ENCODE results near the gene HLA-DOB. TPM values are rescaled to one million over a fixed set of nuclear protein-coding genes. Genes with fewer than 3 reads are reported as not detected.

HLA-DOB gene
- total and polyA plus RNA-seq, 2 donors (not counting 1 experiment from before 2014, with no cell fraction given), result under 0.01 to 0.49 TPM

GRCh38 chr6:32847795-32848194 lies 31.0 kb upstream of the HLA-DOB start:
- no peak for TF ChIP-seq CTCF (conservative IDR thresholded peaks at IDR 0.05 in 1 of 2, IDR thresholded peaks at IDR 0.05 in 1 of 2; ENCODE audit: low read depth in 1 of 2, low read length in 2 of 2)
- no peak for TF ChIP-seq EZH2 (IDR thresholded peaks at IDR 0.05; ENCODE audit: low read length, missing control alignments)
- DNase-seq (ENCODE audit: low read depth in 2 of 2), result no peak
- Histone ChIP-seq H3K4me1 (ENCODE audit: control insufficient read depth, extremely low read depth, insufficient read depth, low read length) (peaks cover 9% of the 10 kb centered on the region), H3K4me3 (replicated peaks in 1 of 4; ENCODE audit: control extremely low read depth in 1 of 4, insufficient read depth in 1 of 4, low read depth in 3 of 4, low read length in 4 of 4) (no peak overlapping the region), H3K36me3 (ENCODE audit: control insufficient read depth, insufficient read depth, low read length) (peaks cover 19% of the 10 kb centered on the region), H2AFZ (ENCODE audit: low read length) (no peak overlapping the region), H3K27me3 (ENCODE audit: control insufficient read depth, insufficient read depth, low read length) (no peaks in the 10 kb centered on the region), H4K20me1 (ENCODE audit: control insufficient read depth, extremely low read depth, insufficient read depth, low read length) (no peaks in the 10 kb centered on the region), H3K9ac (ENCODE audit: insufficient read depth, low read length) (no peak overlapping the region), H3K4me2 (ENCODE audit: extremely low read depth, insufficient read depth, low read length) (no peak overlapping the region), H3K9me3 (ENCODE audit: control insufficient read depth, insufficient read depth, low read depth, low read length) (no peaks in the 10 kb centered on the region), H3K27ac (ENCODE audit: insufficient read depth, low read length) (no peak overlapping the region), H3K79me2 (ENCODE audit: control insufficient read depth, insufficient read depth, low read length) (peaks cover 15% of the 10 kb centered on the region)

GRCh38 chr6:32847004-32847403 lies 30.2 kb upstream of the HLA-DOB start:
- Histone ChIP-seq H4K20me1 (ENCODE audit: control insufficient read depth, extremely low read depth, insufficient read depth, low read length) (no peaks in the 10 kb centered on the region), H3K9ac (ENCODE audit: insufficient read depth, low read length) (no peak overlapping the region), H3K27me3 (ENCODE audit: control insufficient read depth, insufficient read depth, low read length) (no peaks in the 10 kb centered on the region), H3K4me1 (ENCODE audit: control insufficient read depth, extremely low read depth, insufficient read depth, low read length) (peaks cover 6% of the 10 kb centered on the region), H3K9me3 (ENCODE audit: control insufficient read depth, insufficient read depth, low read depth, low read length) (no peaks in the 10 kb centered on the region), H3K27ac (ENCODE audit: insufficient read depth, low read length) (no peak overlapping the region), H3K4me2 (ENCODE audit: extremely low read depth, insufficient read depth, low read length) (no peak overlapping the region), H3K79me2 (ENCODE audit: control insufficient read depth, insufficient read depth, low read length) (peaks cover 10% of the 10 kb centered on the region), H3K36me3 (ENCODE audit: control insufficient read depth, insufficient read depth, low read length) (peaks cover 19% of the 10 kb centered on the region), H2AFZ (ENCODE audit: low read length) (no peak overlapping the region), H3K4me3 (replicated peaks in 1 of 4; ENCODE audit: control extremely low read depth in 1 of 4, insufficient read depth in 1 of 4, low read depth in 3 of 4, low read length in 4 of 4) (no peak overlapping the region)
- no peak for DNase-seq (ENCODE audit: low read depth in 2 of 2)
- no peak for TF ChIP-seq CTCF (conservative IDR thresholded peaks at IDR 0.05 in 1 of 2, IDR thresholded peaks at IDR 0.05 in 1 of 2; ENCODE audit: low read depth in 1 of 2, low read length in 2 of 2)
- no peak for TF ChIP-seq EZH2 (IDR thresholded peaks at IDR 0.05; ENCODE audit: low read length, missing control alignments)

- Histone ChIP-seq H3K27ac (ENCODE audit: insufficient read depth, low read length) (no peak overlapping the region), H3K9me3 (ENCODE audit: control insufficient read depth, insufficient read depth, low read depth, low read length) (no peaks in the 10 kb centered on the region), H3K9ac (ENCODE audit: insufficient read depth, low read length) (no peak overlapping the region), H2AFZ (ENCODE audit: low read length) (no peak overlapping the region), H3K27me3 (ENCODE audit: control insufficient read depth, insufficient read depth, low read length) (no peaks in the 10 kb centered on the region), H3K79me2 (ENCODE audit: control insufficient read depth, insufficient read depth, low read length) (peaks cover 3% of the 10 kb centered on the region), H3K36me3 (ENCODE audit: control insufficient read depth, insufficient read depth, low read length) (peaks cover 18% of the 10 kb centered on the region), H4K20me1 (ENCODE audit: control insufficient read depth, extremely low read depth, insufficient read depth, low read length) (no peaks in the 10 kb centered on the region), H3K4me2 (ENCODE audit: extremely low read depth, insufficient read depth, low read length) (no peak overlapping the region), H3K4me1 (ENCODE audit: control insufficient read depth, extremely low read depth, insufficient read depth, low read length) (peaks cover 3% of the 10 kb centered on the region), H3K4me3 (replicated peaks in 1 of 4; ENCODE audit: control extremely low read depth in 1 of 4, insufficient read depth in 1 of 4, low read depth in 3 of 4, low read length in 4 of 4) (no peak overlapping the region)
- no peak for TF ChIP-seq CTCF (conservative IDR thresholded peaks at IDR 0.05 in 1 of 2, IDR thresholded peaks at IDR 0.05 in 1 of 2; ENCODE audit: low read depth in 1 of 2, low read length in 2 of 2)
- no peak for DNase-seq (ENCODE audit: low read depth in 2 of 2)
Observed at GRCh38 chr6:32845384-32845884, 28.6 kb upstream of the HLA-DOB start.
